ENCODE measurements around the gene LRRC23. TPM values are rescaled to one million over a fixed set of nuclear protein-coding genes. Genes with fewer than 3 reads are reported as not detected.

Gene LRRC23
- total and polyA plus RNA-seq, 2 of the 13 experiments (the other 11 are each of a cell fraction or from before 2014, with no cell fraction given) = 6.0 to 7.8 TPM

DNA sequence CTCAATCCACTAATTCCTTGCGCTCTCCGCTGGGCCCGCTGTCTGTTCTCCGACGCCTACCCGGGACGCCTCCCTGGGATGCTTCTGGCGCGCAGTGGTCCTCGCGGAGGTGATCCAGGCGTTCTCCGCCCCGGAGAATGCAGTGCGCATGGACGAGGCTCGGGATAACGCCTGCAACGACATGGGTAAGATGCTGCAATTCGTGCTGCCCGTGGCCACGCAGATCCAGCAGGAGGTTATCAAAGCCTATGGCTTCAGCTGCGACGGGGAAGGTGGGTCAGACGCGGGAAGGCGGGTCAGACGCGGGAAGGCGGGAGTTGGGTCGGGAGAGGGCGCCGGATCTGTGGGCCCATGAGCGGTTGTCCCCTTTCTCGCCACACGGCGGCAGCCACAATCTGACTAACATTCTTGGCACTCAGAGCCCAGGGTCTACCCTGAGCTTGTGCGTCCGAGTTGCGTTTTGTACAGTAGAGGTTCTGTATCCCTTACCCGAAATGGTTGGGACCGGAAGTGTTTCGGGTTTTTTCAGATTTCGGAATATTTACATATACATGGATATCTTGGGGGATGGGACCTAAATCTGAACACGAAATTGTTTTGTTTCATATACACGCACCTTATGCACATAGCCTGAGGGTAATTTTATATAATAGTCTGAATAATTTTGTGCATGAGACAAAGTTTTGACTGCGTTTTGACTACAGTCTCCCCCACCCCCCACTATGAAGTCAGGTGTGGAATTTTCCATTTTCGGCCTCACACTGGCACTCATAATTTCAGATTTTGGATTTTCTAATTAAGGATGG, 40.0 kb downstream of the LRRC23 start (continued):
- no peak for TF ChIP-seq CENPX (CRISPR knock-in tag; IDR thresholded peaks at IDR 0.05)
- TF ChIP-seq RAD21 (CRISPR knock-in tag; IDR thresholded peaks at IDR 0.05) = peak; percentile 81
- no peak for TF ChIP-seq ZNF264 (CRISPR knock-in tag; IDR thresholded peaks at IDR 0.05)
- TF ChIP-seq RFX3 (CRISPR knock-in tag; IDR thresholded peaks at IDR 0.05) = no peak
- TF ChIP-seq AHDC1 (CRISPR knock-in tag; IDR thresholded peaks at IDR 0.05; ENCODE audit: borderline replicate concordance) = 0 out of 2 replicates have a peak, but pooled peaks have one; percentile 5
- TF ChIP-seq, protein P1, sequence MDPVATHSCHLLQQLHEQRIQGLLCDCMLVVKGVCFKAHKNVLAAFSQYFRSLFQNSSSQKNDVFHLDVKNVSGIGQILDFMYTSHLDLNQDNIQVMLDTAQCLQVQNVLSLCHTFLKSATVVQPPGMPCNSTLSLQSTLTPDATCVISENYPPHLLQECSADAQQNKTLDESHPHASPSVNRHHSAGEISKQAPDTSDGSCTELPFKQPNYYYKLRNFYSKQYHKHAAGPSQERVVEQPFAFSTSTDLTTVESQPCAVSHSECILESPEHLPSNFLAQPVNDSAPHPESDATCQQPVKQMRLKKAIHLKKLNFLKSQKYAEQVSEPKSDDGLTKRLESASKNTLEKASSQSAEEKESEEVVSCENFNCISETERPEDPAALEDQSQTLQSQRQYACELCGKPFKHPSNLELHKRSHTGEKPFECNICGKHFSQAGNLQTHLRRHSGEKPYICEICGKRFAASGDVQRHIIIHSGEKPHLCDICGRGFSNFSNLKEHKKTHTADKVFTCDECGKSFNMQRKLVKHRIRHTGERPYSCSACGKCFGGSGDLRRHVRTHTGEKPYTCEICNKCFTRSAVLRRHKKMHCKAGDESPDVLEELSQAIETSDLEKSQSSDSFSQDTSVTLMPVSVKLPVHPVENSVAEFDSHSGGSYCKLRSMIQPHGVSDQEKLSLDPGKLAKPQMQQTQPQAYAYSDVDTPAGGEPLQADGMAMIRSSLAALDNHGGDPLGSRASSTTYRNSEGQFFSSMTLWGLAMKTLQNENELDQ (CRISPR knock-in tag; IDR thresholded peaks at IDR 0.05; ENCODE audit: borderline replicate concordance) = no peak
- TF ChIP-seq ZNF749 (CRISPR knock-in tag; IDR thresholded peaks at IDR 0.05; ENCODE audit: borderline replicate concordance) = 0 out of 2 replicates have a peak, but pooled peaks have one; percentile 19
- TF ChIP-seq ZNF83 (CRISPR knock-in tag; IDR thresholded peaks at IDR 0.05; ENCODE audit: borderline replicate concordance) = 0 out of 2 replicates have a peak, but pooled peaks have one; percentile 53
- TF ChIP-seq TCF7 (IDR thresholded peaks at IDR 0.05; ENCODE audit: low read depth) = no peak
- TF ChIP-seq MAFK (conservative IDR thresholded peaks at IDR 0.05 in 1 of 2, IDR thresholded peaks at IDR 0.05 in 1 of 2; ENCODE audit: low read length in 2 of 2) = no peak
- no peak for TF ChIP-seq CC2D1A (CRISPR knock-in tag; IDR thresholded peaks at IDR 0.05)
- no peak; the same call in 1 of the 2 replicates for TF ChIP-seq ZNF343 (CRISPR knock-in tag; IDR thresholded peaks at IDR 0.05)
- peak; percentile 60 for TF ChIP-seq XRCC5 (optimal IDR thresholded peaks at IDR 0.05; ENCODE audit: low read length)
- TF ChIP-seq ZNF260 (CRISPR knock-in tag; IDR thresholded peaks at IDR 0.05; ENCODE audit: borderline replicate concordance, low read depth) = no peak
- TF ChIP-seq ZNF34 (CRISPR knock-in tag; IDR thresholded peaks at IDR 0.05; ENCODE audit: borderline replicate concordance) = no peak
- TF ChIP-seq, protein P2, sequence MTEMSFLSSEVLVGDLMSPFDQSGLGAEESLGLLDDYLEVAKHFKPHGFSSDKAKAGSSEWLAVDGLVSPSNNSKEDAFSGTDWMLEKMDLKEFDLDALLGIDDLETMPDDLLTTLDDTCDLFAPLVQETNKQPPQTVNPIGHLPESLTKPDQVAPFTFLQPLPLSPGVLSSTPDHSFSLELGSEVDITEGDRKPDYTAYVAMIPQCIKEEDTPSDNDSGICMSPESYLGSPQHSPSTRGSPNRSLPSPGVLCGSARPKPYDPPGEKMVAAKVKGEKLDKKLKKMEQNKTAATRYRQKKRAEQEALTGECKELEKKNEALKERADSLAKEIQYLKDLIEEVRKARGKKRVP (CRISPR knock-in tag; IDR thresholded peaks at IDR 0.05) = no peak; a peak in 1 of 4 replicates
- TF ChIP-seq PHF20 (CRISPR knock-in tag; IDR thresholded peaks at IDR 0.05) = no peak
- no peak for TF ChIP-seq NONO (IDR thresholded peaks at IDR 0.05)
- TF ChIP-seq NONO (CRISPR knock-in tag; conservative IDR thresholded peaks at IDR 0.05) = 0 out of 2 replicates have a peak, but pooled peaks have one; percentile 9
